Lower lobe of right lung (tissue), 2 donors: ENCODE data around the gene FGFR4. TPM values are rescaled to one million over a fixed set of nuclear protein-coding genes. Genes with fewer than 3 reads are reported as not detected.

Experiments
- ATAC-seq, 2 donors: fragments of 200-7000 bp; cut with Tn5 transposase; one replicate each; pipeline ENCODE4 v1.9.1; 2020 to 2022; ENCODE audit warnings: mild to moderate bottlenecking in 2 of 2, moderate library complexity in 2 of 2
- DNase-seq: peaks from one replicate; pipeline ENCODE4 v3.0.0-alpha.2; 2020
- H3K27ac ChIP-seq: fragments of 200-600 bp; one replicate; pipeline ENCODE4 v1.8.0; 2022
- H3K27me3 ChIP-seq: fragments of 200-600 bp; one replicate; pipeline ENCODE4 v1.8.0; 2022; ENCODE audit warnings: low read depth
- H3K36me3 ChIP-seq: fragments of 200-600 bp; one replicate; pipeline ENCODE4 v1.8.0; 2022; ENCODE audit warnings: mild to moderate bottlenecking
- H3K4me1 ChIP-seq: fragments of 200-600 bp; one replicate; pipeline ENCODE4 v1.8.0; 2022
- H3K4me3 ChIP-seq: fragments of 200-600 bp; one replicate; pipeline ENCODE4 v1.8.0; 2022; ENCODE audit warnings: mild to moderate bottlenecking
- H3K9me3 ChIP-seq: fragments of 200-600 bp; one replicate; pipeline ENCODE4 v1.8.0; 2022
- intact Hi-C: fragments of 100-400 bp; cut with DNase I; formaldehyde crosslinking; loops from one replicate; pipeline ENCODE4 v1.11.0; 2022
- total RNA-seq: library from RNA; stranded (reverse); fragmentation: NEBNext Ultra II Directional; extraction: Animal tissue kit (Norgen Biotek cat#: 25700); gene quantifications from one replicate; pipeline ENCODE4 v1.2.1, GENCODE V29; 2021
- TF ChIP-seq, protein P1 (sequence below): fragments of 200-600 bp; IDR thresholded peaks from one replicate; pipeline ENCODE4 v1.8.0; 2022; ENCODE audit warnings: antibody characterized with exemption, mild to moderate bottlenecking
- donor health status: DM: no; HTN: yes; CAD: no; lungs with severe emphysema.

Gene FGFR4
- total RNA-seq, 1 donor from 2014 or later = 59.7 TPM

DNA sequence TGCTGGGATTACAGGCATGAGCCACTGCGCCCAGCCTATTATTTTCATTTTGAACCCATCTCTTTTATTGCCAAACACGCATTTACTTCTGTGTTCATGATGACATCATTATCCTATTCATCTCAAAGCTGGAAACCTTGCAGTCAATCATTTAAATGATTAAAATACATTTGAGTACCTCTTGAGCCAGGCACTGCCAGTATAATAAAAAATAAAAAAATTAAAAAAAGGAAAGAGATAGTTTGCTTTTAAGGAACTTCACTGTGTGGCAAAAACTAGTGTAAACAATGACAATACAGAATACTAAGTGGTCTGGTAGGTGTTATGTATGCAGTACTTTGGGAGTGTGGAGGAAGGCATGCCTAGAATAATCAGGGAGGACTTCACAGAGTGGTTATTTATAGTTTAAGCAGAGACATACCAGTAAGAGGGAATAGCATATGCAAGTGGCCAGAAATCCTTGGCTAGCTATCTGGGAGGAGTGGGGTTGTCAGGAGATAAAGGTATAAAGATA lies 55.4 kb downstream of the FGFR4 start:
- H3K36me3 ChIP-seq = peaks cover 87% of the 10 kb centered on the region
- DNase-seq (no peak), ATAC-seq (no peak)
- no peak overlapping the region for H3K27ac ChIP-seq
- TF ChIP-seq, protein P1, sequence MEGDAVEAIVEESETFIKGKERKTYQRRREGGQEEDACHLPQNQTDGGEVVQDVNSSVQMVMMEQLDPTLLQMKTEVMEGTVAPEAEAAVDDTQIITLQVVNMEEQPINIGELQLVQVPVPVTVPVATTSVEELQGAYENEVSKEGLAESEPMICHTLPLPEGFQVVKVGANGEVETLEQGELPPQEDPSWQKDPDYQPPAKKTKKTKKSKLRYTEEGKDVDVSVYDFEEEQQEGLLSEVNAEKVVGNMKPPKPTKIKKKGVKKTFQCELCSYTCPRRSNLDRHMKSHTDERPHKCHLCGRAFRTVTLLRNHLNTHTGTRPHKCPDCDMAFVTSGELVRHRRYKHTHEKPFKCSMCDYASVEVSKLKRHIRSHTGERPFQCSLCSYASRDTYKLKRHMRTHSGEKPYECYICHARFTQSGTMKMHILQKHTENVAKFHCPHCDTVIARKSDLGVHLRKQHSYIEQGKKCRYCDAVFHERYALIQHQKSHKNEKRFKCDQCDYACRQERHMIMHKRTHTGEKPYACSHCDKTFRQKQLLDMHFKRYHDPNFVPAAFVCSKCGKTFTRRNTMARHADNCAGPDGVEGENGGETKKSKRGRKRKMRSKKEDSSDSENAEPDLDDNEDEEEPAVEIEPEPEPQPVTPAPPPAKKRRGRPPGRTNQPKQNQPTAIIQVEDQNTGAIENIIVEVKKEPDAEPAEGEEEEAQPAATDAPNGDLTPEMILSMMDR = no peak
- H3K4me1 ChIP-seq = peaks cover 38% of the 10 kb centered on the region
- no peak overlapping the region for H3K4me3 ChIP-seq
- intact Hi-C loops = no loop called here
- H3K9me3 ChIP-seq = no peaks in the 10 kb centered on the region
- no peaks in the 10 kb centered on the region for H3K27me3 ChIP-seq

DNA sequence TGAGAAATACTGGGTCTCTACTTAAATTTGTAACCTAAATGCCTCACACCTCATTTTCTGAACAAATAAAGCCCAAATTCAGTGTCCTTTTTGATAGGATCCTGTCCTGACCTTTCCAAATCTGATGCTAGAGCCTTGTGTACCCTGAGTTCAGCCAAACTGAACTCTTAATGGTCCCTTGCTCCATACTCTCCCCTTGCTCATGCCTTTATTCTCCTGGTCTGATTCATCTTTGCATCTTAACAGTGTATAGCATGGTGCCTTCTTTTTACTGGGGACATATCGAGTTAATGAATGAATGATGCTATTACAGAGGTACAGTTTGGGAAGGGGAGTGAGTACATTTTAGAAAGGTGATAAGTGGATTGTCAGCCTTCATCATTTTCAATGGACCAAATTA lies 56.1 kb downstream of the FGFR4 start:
- DNase-seq (no peak), ATAC-seq (no peak)
- Histone ChIP-seq H3K4me1 (peaks cover 32% of the 10 kb centered on the region), H3K36me3 (peaks cover 87% of the 10 kb centered on the region), H3K9me3 (no peaks in the 10 kb centered on the region), H3K27ac (no peak overlapping the region), H3K27me3 (no peaks in the 10 kb centered on the region), H3K4me3 (no peak overlapping the region)
- TF ChIP-seq, protein P1 = no peak
- intact Hi-C loops = no loop called here

DNA sequence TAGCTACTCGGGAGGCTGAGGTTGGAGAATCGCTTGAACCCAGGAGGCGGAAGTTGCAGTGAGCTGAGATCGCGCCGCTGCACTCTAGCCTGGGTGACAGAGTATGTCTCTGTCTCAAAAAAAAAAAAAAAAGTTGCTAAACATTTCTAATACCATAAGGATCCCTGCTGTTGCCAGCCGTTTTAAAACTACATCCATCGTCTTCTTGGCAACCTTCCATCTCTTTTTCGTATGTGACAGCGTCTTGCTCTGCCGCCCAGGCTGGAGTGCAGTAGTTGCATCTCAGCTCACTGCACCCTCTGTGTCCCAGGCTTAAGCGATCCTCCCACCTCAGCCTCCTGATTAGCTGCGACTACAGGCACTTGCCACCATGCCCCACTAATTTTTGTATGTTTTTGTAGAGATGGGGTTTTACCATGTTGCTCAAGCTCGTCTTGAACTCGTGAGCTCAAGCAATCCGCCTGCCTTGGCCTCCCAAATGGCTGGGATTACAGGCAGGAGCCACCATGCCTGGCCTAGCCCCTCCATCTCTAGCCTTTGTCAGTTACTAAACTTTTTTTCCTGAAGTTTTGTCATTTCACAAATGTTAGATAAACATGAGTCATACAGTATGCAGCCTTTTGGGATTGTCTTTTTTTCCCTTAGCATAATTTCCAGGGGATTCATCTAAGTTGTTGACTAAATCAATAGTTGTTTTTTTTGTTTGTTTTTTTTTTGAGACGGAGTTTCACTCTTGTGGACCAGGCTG lies 60.4 kb downstream of the FGFR4 start:
- Histone ChIP-seq H3K36me3 (peaks cover 96% of the 10 kb centered on the region), H3K27ac (no peak overlapping the region), H3K4me1 (peaks cover 8% of the 10 kb centered on the region), H3K27me3 (no peaks in the 10 kb centered on the region), H3K9me3 (no peaks in the 10 kb centered on the region), H3K4me3 (no peak overlapping the region)
- intact Hi-C loops = no loop called here
- DNase-seq (no peak), ATAC-seq (no peak)
- TF ChIP-seq, protein P1 = no peak

Other genes starting within 250 kb of the FGFR4 start
- 61.2 TPM for gene HK3, start 187.6 kb upstream of the FGFR4 start, total RNA-seq
- 39.1 TPM for gene UIMC1, start 80.1 kb upstream of the FGFR4 start, total RNA-seq
- gene ZNF346, start 64.2 kb upstream of the FGFR4 start, total RNA-seq = 13.9 TPM
- 75.5 TPM for gene NSD1, start 46.9 kb downstream of the FGFR4 start, total RNA-seq
- 41.6 TPM for gene RAB24, start 216.8 kb downstream of the FGFR4 start, total RNA-seq
- 101 TPM for gene PRELID1, start 216.9 kb downstream of the FGFR4 start, total RNA-seq
- gene MXD3, start 225.0 kb downstream of the FGFR4 start, total RNA-seq = 10.8 TPM